IMR-90 (cell line): ENCODE results near the gene DZIP1. TPM values are rescaled to one million over a fixed set of nuclear protein-coding genes. Genes with fewer than 3 reads are reported as not detected.

ENCODE experiments used
- ATAC-seq: fragments of 200-7000 bp; cut with Tn5 transposase; 2 replicates; pipeline ENCODE4 v1.9.1; 2020; ENCODE audit warnings: low read depth, mild to moderate bottlenecking, moderate library complexity
- BruUV-seq: library from RNA; stranded (reverse); fragments of 400-500 nt; replicated peaks from 2 replicates; lab custom pipeline; 2021; lab: Mats Ljungman, UMichigan
- CTCF ChIA-PET: fragments of 300-600 bp; formaldehyde crosslinking; extraction: SDS; loops from one replicate; lab custom pipeline; 2021; ENCODE audit warnings: antibody characterized with exemption; lab: Yijun Ruan, JAX
- POLR2A ChIA-PET: fragments of 300-600 bp; sonication (Branson Sonifier 250); formaldehyde crosslinking; loops from one replicate; lab custom pipeline; 2022; ENCODE audit warnings: antibody characterized with exemption; ENCODE audit not compliant: unreplicated experiment; lab: Charles Lee
- DNase-seq: peaks from one replicate; pipeline ENCODE4 v3.0.0; 2013
- H2AFZ ChIP-seq: replicated peaks from 2 replicates; pipeline ENCODE3; 2013; ENCODE audit warnings: low read length, mild to moderate bottlenecking; ENCODE audit not compliant: poor library complexity
- H2AK5ac ChIP-seq: 2 replicates; pipeline ENCODE4 v1.6.1; 2013; ENCODE audit warnings: low read depth, low read length, inconsistent platforms
- H2AK9ac ChIP-seq: replicated peaks from 2 replicates; pipeline ENCODE3; 2013; ENCODE audit warnings: mild to moderate bottlenecking, low read depth, low read length, moderate library complexity; ENCODE audit not compliant: poor library complexity
- H2BK120ac ChIP-seq: 2 replicates; pipeline ENCODE4 v1.6.1; 2013; ENCODE audit warnings: low read depth, low read length, inconsistent platforms
- H2BK15ac ChIP-seq: 3 replicates; pipeline ENCODE4 v1.6.1; 2013; ENCODE audit warnings: low read depth, low read length, inconsistent platforms
- H2BK20ac ChIP-seq: 2 replicates; pipeline ENCODE4 v1.6.1; 2013; ENCODE audit warnings: low read depth, mild to moderate bottlenecking, inconsistent platforms, low read length, moderate library complexity
- H2BK5ac ChIP-seq: 2 replicates; pipeline ENCODE4 v1.6.1; 2013; ENCODE audit warnings: mild to moderate bottlenecking, low read depth, low read length, inconsistent platforms; ENCODE audit not compliant: poor library complexity, severe bottlenecking
- H3K14ac ChIP-seq: replicated peaks from 2 replicates; pipeline ENCODE4 v1.6.1; 2013; ENCODE audit warnings: low read depth, low read length, inconsistent platforms
- H3K18ac ChIP-seq: 2 replicates; pipeline ENCODE4 v1.6.1; 2013; ENCODE audit warnings: low read depth, low read length, control low read depth
- H3K23ac ChIP-seq: 2 replicates; pipeline ENCODE4 v1.6.1; 2013; ENCODE audit warnings: low read depth, low read length, inconsistent platforms
- H3K27ac ChIP-seq: 2 replicates; pipeline ENCODE4 v1.5.1; 2013; ENCODE audit warnings: mild to moderate bottlenecking, control low read depth, low read length; ENCODE audit not compliant: insufficient read depth
- H3K27me3 ChIP-seq: 2 replicates; pipeline ENCODE4 v1.6.1; 2013; ENCODE audit warnings: low read length; ENCODE audit not compliant: control insufficient read depth, insufficient read depth
- H3K36me3 ChIP-seq: 2 replicates; pipeline ENCODE4 v1.6.1; 2013; ENCODE audit warnings: low read length, mixed read lengths; ENCODE audit not compliant: control insufficient read depth, insufficient read depth
- H3K4ac ChIP-seq: 2 replicates; pipeline ENCODE4 v1.6.1; 2013; ENCODE audit warnings: low read depth, low read length, inconsistent platforms
- H3K4me1 ChIP-seq: 2 replicates; pipeline ENCODE4 v1.6.1; 2013; ENCODE audit warnings: low read length, mixed read lengths; ENCODE audit not compliant: control insufficient read depth, insufficient read depth
- H3K4me2 ChIP-seq: 2 replicates; pipeline ENCODE4 v1.6.1; 2013; ENCODE audit warnings: low read depth, mild to moderate bottlenecking, control low read depth, low read length, moderate library complexity
- H3K4me3 ChIP-seq: 2 replicates; pipeline ENCODE4 v1.5.1; 2013; ENCODE audit warnings: low read depth, mild to moderate bottlenecking, control low read depth, low read length, moderate library complexity; ENCODE audit not compliant: insufficient read depth
- H3K56ac ChIP-seq: 2 replicates; pipeline ENCODE4 v1.6.1; 2013; ENCODE audit warnings: low read length, inconsistent platforms; ENCODE audit not compliant: insufficient read depth; ENCODE audit errors: extremely low read depth
- H3K79me1 ChIP-seq, 2 experiments: 2 replicates each; pipeline ENCODE4 v1.6.1; 2013; ENCODE audit warnings: low read length in 2 of 2, inconsistent platforms in 1 of 2, low read depth in 1 of 2
- H3K9ac ChIP-seq: 2 replicates; pipeline ENCODE4 v1.6.1; 2013; ENCODE audit warnings: low read depth, low read length, control low read depth
- H3K9me1 ChIP-seq: 2 replicates; pipeline ENCODE4 v1.6.1; 2013; ENCODE audit warnings: low read length, inconsistent platforms; ENCODE audit not compliant: insufficient read depth
- H3K9me3 ChIP-seq: 2 replicates; pipeline ENCODE4 v1.6.1; 2013; ENCODE audit warnings: low read length; ENCODE audit not compliant: control insufficient read depth, insufficient read depth
- H4K20me1 ChIP-seq: 2 replicates; pipeline ENCODE4 v1.6.1; 2013; ENCODE audit warnings: low read length, inconsistent platforms; ENCODE audit not compliant: insufficient read depth
- H4K5ac ChIP-seq: 2 replicates; pipeline ENCODE4 v1.6.1; 2013; ENCODE audit warnings: mild to moderate bottlenecking, low read depth, low read length, control low read depth
- H4K8ac ChIP-seq, 2 experiments: 2 replicates each; pipeline ENCODE4 v1.6.1; 2013; ENCODE audit warnings: low read depth in 2 of 2, low read length in 2 of 2, control low read depth in 1 of 2, inconsistent platforms in 1 of 2
- H4K91ac ChIP-seq: 2 replicates; pipeline ENCODE4 v1.6.1; 2013; ENCODE audit warnings: low read depth, low read length, inconsistent platforms; ENCODE audit not compliant: insufficient read depth
- BHLHE40 ChIP-seq: fragments of 150-350 bp; IDR thresholded peaks from 2 replicates; pipeline ENCODE4 v1.6.1; 2016; ENCODE audit warnings: mild to moderate bottlenecking, low read depth, low read length
- ELK1 ChIP-seq: fragments of 150-350 bp; IDR thresholded peaks from 2 replicates; pipeline ENCODE4 v1.6.1; 2016; ENCODE audit warnings: low read depth, mild to moderate bottlenecking, low read length, moderate library complexity, borderline replicate concordance
- FOS ChIP-seq: fragments of 150-350 bp; IDR thresholded peaks from 2 replicates; pipeline ENCODE4 v1.6.1; 2016; ENCODE audit warnings: low read depth, low read length
- MAFK ChIP-seq: IDR thresholded peaks from 2 replicates; pipeline ENCODE4 v1.6.1; 2012; ENCODE audit warnings: low read depth, low read length, improper control_type of control experiment
- MAZ ChIP-seq: IDR thresholded peaks from 2 replicates; pipeline ENCODE4 v1.6.1; 2012; ENCODE audit warnings: low read depth, mild to moderate bottlenecking, low read length, improper control_type of control experiment, moderate library complexity, borderline replicate concordance
- MXI1 ChIP-seq: IDR thresholded peaks from 2 replicates; pipeline ENCODE4 v1.6.1; 2012; ENCODE audit warnings: low read depth, mild to moderate bottlenecking, low read length, moderate library complexity, borderline replicate concordance
- NFE2L2 ChIP-seq: fragments of 150-350 bp; IDR thresholded peaks from 2 replicates; pipeline ENCODE4 v1.6.1; 2016; ENCODE audit warnings: low read depth, mild to moderate bottlenecking, low read length
- POLR2A ChIP-seq: IDR thresholded peaks from 2 replicates; pipeline ENCODE4 v1.6.1; 2012; ENCODE audit warnings: mild to moderate bottlenecking, low read depth, low read length
- RAD21 ChIP-seq: IDR thresholded peaks from 2 replicates; pipeline ENCODE4 v1.6.1; 2012; ENCODE audit warnings: low read length, improper control_type of control experiment
- RFX5 ChIP-seq: IDR thresholded peaks from 2 replicates; pipeline ENCODE4 v1.8.0; 2012; ENCODE audit warnings: low read depth, mild to moderate bottlenecking, low read length, moderate library complexity
- SMC3 ChIP-seq: fragments of 150-350 bp; IDR thresholded peaks from 2 replicates; pipeline ENCODE4 v1.6.1; 2016; ENCODE audit warnings: low read depth, mild to moderate bottlenecking, antibody characterized with exemption, low read length, moderate library complexity
- WGBS, 2 experiments: methylation state at CpG; one replicate each; pipeline versions ENCODE4 v1.1.5 to v1.1.7; 2013; ENCODE audit warnings: missing lambda C conversion rate in 2 of 2; ENCODE audit not compliant: insufficient read length in 1 of 2; ENCODE audit errors: extremely low coverage in 2 of 2; 5-methylcytosine and 5-hydroxymethylcytosine counted together
- dilution Hi-C: fragments of 300-500 bp; cut with HindIII; formaldehyde crosslinking; loops from one replicate; pipeline ENCODE4 v1.14.3; 2018; ENCODE audit warnings: low sequenced_read_pairs; ENCODE audit not compliant: unreplicated experiment
- in situ Hi-C: fragments of 300-500 bp; cut with MboI; formaldehyde crosslinking; loops from 3 replicates; pipeline ENCODE4 v1.14.3; 2019; ENCODE audit warnings: low sequenced_read_pairs, inconsistent platforms, mixed read lengths
- intact Hi-C: fragments of 100-400 bp; cut with micrococcal nuclease; formaldehyde crosslinking; loops from 2 replicates; pipeline ENCODE4 v1.10.0; 2022
- polyA plus RNA-seq, 3 experiments: library from polyadenylated mRNA; depleted of rRNA; stranded (reverse); fragments of >200 nt; gene quantifications; 2 replicates each; pipeline ENCODE4 v1.2.3, GENCODE V29; 2012; ENCODE audit warnings: low replicate concordance in 1 of 3
- total RNA-seq: library from RNA; depleted of rRNA; stranded (reverse); fragments of >200 nt; gene quantifications from 2 replicates; pipeline ENCODE4 v1.2.3, GENCODE V29; 2012

Gene DZIP1
- total and polyA plus RNA-seq, 2 of the 4 experiments (the other 2 are of a cell fraction), result 12.2 to 15.9 TPM

DNA sequence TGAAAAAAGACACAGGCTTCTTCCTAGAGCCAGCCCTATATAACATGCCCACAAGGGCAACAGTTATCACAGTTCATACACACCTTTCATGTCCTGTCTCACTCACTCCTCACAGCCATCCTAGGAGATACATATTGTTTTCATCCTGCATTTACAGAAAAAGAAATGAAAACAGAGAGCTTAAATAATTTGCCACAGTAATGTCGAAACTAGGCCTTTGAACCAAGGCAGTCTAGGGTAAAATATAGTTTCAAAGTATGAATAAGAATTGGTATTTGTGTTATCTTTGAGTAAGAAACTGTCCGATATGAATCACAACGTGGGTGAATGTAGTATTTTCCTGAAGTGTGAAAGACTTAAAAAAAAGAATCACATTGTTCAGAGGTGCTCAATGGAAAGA lies 65.2 kb downstream of the DZIP1 start:
- Histone ChIP-seq H2AK9ac (no peak overlapping the region), H4K8ac (no peak overlapping the region), H3K23ac (no peak overlapping the region), H3K4me2 (no peak overlapping the region), H3K9ac (no peak overlapping the region), H2BK5ac (no peak overlapping the region), H3K18ac (no peak overlapping the region), H2AFZ (no peak overlapping the region), H3K14ac (no peak overlapping the region), H3K4me3 (no peak overlapping the region), H3K4me1 (no peaks in the 10 kb centered on the region), H2BK20ac (no peak overlapping the region), H3K56ac (no peak overlapping the region), H3K9me3 (no peaks in the 10 kb centered on the region), H3K27ac (no peak overlapping the region), H4K20me1 (no peaks in the 10 kb centered on the region), H2AK5ac (no peak overlapping the region), H2BK15ac (no peak overlapping the region), H4K91ac (no peak overlapping the region), H3K27me3 (no peaks in the 10 kb centered on the region), H3K9me1 (no peaks in the 10 kb centered on the region), H4K5ac (no peak overlapping the region), H2BK120ac (no peak overlapping the region), H3K36me3 (peaks cover 24% of the 10 kb centered on the region), H3K4ac (no peak overlapping the region), H3K79me1 (no peaks in the 10 kb centered on the region)
- in situ Hi-C loops, result no loop called here
- no TSS peak for BruUV-seq
- DNase-seq, result no peak
- no peak for TF ChIP-seq RAD21
- TF ChIP-seq FOS, result no peak
- TF ChIP-seq MAZ, result no peak
- no peak for TF ChIP-seq ELK1
- no peak for TF ChIP-seq BHLHE40
- TF ChIP-seq MXI1, result no peak
- TF ChIP-seq RFX5, result no peak
- TF ChIP-seq SMC3, result no peak
- no peak for TF ChIP-seq NFE2L2
- no peak for TF ChIP-seq POLR2A
- TF ChIP-seq MAFK, result no peak
- intact Hi-C loops, result no loop called here
- ChIA-PET POLR2A (no interaction called here), CTCF (no interaction called here)
- ATAC-seq, result no peak
- dilution Hi-C loops, result no loop called here
- WGBS, 2 experiments, result 100% methylated on average over 1 of the region's 3 CpGs; no CpG with 5 or more reads in 1 of the 2 experiments
